Measurements from ENCODE around the gene EDRF1.
"Not testable (repeated sequence)": the region's sequence is repeated elsewhere in the genome, so short reads cannot be mapped to it uniquely, and the experiment has no call there.

The EDRF1 gene

DNA sequence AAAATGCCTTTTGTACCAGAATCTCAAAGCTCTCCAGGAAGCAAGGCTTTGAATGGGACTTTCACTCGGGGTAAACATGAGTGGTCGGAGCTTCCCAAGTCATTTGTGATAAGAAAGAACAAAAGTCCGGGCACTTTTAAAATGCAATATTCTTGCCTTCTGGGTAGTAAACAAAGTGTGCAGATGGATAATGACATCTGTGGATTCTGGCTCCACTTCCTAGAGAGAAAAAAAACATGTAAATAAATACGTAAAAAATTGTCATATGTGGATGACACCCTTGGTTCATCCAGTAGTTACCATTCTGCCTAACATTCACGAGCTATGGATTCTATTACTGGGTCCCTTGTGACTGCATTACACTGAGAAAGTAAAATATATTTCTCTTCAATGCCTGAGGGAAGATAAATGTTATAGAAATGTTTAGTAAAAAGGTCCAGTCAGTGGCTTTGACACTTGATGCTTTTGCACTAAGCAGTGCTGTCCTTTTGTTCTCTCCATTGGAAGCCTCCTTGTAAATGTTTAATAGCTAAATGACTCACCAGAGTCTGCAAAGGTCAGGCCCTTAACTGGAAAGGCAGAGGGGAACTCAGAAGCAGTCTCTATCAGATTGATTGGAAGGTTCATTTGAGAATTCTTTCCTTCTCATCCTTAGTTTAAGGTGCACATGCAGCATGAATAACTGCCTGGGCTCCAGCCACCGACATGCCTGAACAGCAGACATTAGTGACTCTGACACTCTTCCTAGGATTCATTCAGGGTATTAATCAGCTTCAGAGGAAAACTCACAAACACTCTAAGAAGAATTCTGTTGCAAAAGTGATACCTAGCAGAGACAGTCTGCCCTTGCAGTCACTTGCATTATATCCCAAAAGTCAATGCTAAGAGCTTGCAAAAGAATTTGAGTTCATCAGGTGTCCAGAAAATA is 11.7 kb upstream of the EDRF1 start:
- DNase-seq (ENCODE audit: low read depth in 2 of 2): no peak

DNA sequence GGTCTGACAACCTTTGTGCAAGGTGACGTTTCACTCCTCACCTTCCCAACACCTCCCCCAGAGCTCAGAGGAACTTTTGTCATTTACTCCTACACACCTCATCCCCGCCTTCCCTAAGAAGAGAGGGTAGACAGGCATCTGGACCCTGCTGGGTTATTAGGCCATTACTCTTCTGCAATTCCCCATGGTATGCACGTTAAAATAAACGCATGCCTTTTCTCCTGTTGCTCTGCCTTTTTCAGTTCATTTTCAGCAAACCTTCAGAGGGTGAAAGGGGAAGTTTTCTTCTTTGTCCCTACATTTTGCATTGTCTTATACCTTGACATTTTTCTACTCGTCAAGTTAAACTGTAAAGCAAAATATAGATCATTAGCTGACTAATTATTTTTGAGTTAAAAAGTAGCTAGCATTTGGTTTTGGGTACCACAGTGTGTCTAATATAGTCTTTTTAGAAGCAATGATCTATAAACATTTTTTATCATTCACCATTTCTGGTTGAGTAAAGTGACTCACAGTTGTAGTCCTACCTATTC is 10.5 kb upstream of the EDRF1 start:
- no peak for DNase-seq (ENCODE audit: low read depth in 2 of 2)

DNA sequence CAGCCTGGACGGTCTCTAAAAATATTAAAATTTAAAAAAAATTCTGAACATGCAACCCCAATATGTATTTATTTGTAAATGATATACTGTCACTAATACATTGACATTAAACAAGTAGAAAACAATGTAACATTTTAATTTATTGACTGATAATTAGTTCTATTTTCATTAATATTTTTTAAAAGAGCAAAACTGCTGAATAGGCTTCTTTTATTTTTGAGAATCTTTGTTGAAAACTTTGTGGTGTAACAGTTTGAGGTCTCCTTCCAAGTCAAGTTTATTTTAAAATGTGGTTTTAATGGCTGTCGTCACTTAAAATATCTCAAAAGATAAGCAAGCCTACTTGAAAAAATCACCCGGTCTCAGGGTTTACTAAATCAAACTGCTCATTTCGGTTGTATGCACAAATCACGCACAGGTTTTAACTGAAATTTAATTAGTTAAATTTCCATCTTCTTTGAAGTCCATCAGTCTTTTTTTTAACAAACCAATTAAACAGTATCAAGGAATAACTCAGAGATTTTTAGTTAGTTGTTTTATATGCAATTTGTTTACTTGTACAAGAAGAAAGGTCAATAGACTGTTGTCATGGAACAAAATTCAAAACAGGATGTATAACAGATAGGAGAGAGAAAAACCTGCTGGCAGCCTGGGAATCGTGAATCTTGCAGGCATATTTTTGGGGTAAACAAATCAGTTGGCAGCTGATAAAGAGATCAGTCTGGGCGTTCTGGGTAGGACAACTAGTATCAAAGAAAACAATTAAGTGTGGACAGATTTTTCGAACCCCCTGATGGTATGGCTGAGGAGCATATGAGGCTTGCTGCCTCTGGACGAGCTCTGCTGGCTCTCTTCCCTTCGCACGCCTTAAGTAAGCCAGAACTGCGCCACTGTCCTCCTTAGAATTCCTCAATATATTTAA is 9.7 kb upstream of the EDRF1 start:
- no peak for DNase-seq (ENCODE audit: low read depth in 2 of 2)

GRCh38 chr10:125711110-125711750 is 8.3 kb upstream of the EDRF1 start:
- no peak for DNase-seq (ENCODE audit: low read depth in 2 of 2)

- DNase-seq (ENCODE audit: low read depth in 2 of 2): not testable (repeated sequence)
Measured at GRCh38 chr10:125714728-125715127, 4.8 kb upstream of the EDRF1 start.

GRCh38 chr10:125720002-125720382 is 483 bp downstream of the EDRF1 start:
- DNase-seq (ENCODE audit: low read depth in 2 of 2): no peak

DNA sequence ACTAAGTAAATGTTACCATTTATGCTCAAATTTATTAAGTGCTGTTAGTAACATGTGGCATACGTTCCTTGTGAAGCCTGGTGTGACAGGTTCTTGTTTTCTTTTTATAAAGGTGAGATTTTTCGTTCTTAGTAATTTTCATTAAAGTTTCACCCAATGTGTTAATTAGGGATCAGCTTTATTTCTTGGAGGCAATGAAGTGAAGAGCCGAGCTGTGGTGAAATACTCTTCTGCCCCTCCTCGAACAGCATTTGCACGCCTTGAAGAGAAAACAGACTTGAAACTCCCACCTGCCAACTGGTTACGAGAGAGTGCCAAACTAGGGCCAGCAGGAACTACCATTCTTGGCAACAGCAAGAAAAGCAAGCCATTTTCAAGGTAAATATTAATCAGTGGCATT is 1.5 kb downstream of the EDRF1 start:
- DNase-seq (ENCODE audit: low read depth in 2 of 2): no peak

DNA sequence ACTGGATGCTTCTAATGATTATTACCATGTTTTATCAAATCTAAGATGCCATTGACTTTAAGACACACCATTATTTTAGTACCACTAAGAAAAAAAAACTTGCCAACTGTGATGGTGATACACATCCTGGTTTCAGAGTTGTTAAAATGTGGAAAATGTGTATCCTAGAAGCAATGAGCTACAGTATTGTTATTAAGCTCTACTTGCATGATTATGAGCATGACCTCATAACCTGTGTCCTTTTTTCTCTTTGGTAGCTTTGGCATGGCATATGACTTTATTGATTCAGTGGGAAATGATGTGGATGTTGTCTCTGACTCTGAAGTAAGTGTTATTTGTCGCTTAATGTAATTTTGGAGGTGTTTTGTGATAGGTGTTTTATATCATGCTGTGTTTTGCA is 3.3 kb downstream of the EDRF1 start:
- no peak for DNase-seq (ENCODE audit: low read depth in 2 of 2)

- no peak for DNase-seq (ENCODE audit: low read depth in 2 of 2)
Measured at GRCh38 chr10:125726914-125727313, 7.4 kb downstream of the EDRF1 start.

GRCh38 chr10:125727436-125727835 is 7.9 kb downstream of the EDRF1 start:
- no peak for DNase-seq (ENCODE audit: low read depth in 2 of 2)

DNA sequence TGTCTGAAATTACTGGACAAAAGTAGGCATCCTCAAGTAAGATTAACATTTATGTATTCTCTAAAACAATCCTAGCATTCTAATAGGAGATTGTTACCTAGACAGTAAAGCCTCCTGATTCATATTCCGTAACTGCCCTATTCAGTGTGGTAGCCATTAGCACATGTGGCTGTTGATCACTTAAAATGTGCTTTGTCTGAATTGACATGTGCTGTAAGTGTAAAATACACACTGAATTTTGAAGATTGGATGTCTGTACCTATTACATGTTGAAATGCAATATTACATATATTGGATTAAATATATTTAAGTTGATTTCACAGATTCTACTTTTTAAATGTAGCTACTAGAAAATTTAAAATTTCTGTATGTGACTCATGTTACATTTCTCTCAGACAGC is 14.6 kb downstream of the EDRF1 start:
- DNase-seq (ENCODE audit: low read depth in 2 of 2): no peak

GRCh38 chr10:125734823-125735222 is 15.3 kb downstream of the EDRF1 start:
- DNase-seq (ENCODE audit: low read depth in 2 of 2): no peak

- no peak for DNase-seq (ENCODE audit: low read depth in 2 of 2)
Measured at GRCh38 chr10:125738206-125738605, 18.7 kb downstream of the EDRF1 start.

GRCh38 chr10:125739994-125740679 is 20.6 kb downstream of the EDRF1 start:
- DNase-seq (ENCODE audit: low read depth in 2 of 2): no peak

- no peak for DNase-seq (ENCODE audit: low read depth in 2 of 2)
Measured at GRCh38 chr10:125742465-125742864, 23.0 kb downstream of the EDRF1 start.

DNA sequence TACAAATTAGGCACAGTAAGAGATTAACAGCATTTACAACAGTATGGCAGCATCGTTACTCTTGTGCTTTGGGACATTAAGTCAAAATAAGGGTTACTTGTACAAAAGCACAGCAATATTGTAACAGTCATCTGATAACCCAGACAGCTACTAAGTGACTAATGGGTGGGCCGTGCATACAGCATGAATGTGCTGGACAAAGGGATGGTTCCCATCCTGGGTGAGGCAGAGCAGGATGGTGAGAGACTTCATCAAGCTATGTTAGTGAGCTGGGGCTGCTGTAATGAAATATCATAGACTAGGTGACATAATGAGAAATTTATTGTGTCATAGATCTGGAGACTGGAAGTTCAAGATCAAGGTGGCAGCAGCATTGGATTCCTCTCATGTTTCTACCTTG is 25.4 kb downstream of the EDRF1 start:
- no peak for DNase-seq (ENCODE audit: low read depth in 2 of 2)

DNA sequence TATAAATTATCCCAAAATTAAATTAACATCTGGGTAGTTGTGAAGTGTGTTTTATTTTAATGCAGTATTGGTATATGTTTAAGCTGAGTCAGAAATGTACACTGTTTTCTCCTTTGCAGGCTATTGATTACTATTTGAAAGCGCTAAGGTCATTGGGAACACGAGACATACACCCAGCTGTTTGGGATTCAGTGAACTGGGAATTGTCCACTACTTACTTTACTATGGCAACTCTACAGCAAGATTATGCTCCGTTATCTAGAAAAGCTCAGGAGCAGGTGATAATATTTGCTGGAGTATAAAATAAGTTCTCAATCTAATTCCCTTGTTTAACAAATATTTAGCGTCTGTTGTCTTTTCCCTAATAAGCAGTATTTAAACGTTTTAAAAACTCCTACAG is 27.9 kb downstream of the EDRF1 start:
- DNase-seq (ENCODE audit: low read depth in 2 of 2): no peak

GRCh38 chr10:125756196-125756595 is 36.7 kb downstream of the EDRF1 start:
- DNase-seq (ENCODE audit: low read depth in 2 of 2): no peak

- no peak for DNase-seq (ENCODE audit: low read depth in 2 of 2)
Measured at GRCh38 chr10:125756853-125757487, 37.5 kb downstream of the EDRF1 start.

DNA sequence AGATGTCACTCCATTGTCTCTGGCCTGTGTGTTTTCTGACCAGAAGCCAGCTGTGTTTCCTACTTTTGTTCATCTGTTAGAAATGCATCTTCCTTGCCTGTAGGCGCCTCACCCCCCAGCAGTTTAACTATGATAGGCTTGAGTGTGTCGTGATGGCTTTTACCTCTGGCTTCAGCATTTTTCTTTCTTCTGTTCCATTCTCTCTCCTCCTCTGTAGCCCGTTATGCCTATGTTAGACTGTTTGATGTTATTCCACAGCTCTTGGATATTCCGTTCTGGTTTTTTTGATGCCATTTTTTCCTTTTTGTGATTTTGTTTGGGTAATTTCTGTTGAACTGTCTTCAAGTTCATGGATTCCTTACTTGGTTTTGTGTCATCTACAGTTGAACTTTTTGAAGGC is 38.2 kb downstream of the EDRF1 start:
- no peak for DNase-seq (ENCODE audit: low read depth in 2 of 2)

DNA sequence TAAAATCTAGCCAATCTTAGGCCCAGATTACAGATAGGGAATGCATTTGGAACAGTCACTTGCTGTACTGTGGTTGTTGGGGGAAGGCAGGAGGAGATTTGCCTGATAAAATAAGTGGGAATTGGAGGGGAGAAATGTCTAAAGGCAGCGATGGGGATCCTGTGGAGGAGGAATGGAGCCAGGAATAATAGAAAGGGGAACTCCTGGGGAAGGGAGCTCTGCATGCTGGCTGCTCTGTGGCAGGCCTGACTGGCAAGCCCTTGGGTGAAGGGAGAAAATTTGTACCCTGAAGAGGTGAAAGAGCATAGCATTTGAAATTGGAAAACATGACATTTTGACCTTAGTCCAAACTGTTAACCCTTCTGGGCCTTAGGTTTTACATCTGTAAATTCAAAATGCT is 42.5 kb downstream of the EDRF1 start:
- no peak for DNase-seq (ENCODE audit: low read depth in 2 of 2)

Data from stimulated activated CD4-positive, alpha-beta T cell treated with anti-CD3 and anti-CD28 coated beads, Interleukin-12 subunit alpha, Interleukin-12 subunit beta, amount 100 ng/mL, for 24 hours (primary cell).